MCF 10A (cell line): ENCODE results near the gene POMGNT2. TPM values are rescaled to one million over a fixed set of nuclear protein-coding genes. Genes with fewer than 3 reads are reported as not detected.

Source experiments
- BruUV-seq: library from RNA; stranded (reverse); fragments of 400-500 nt; replicated peaks from 2 replicates; lab custom pipeline; 2021; lab: Mats Ljungman, UMichigan
- CTCF ChIA-PET: fragments of 300-600 bp; sonication (Branson Sonifier 250); formaldehyde crosslinking; extraction: SDS; loops from one replicate; lab custom pipeline; 2021; ENCODE audit warnings: antibody characterized with exemption, inconsistent platforms; lab: Yijun Ruan, JAX
- POLR2A ChIA-PET: fragments of 300-600, 350-650 bp; sonication (Branson Sonifier 250); formaldehyde crosslinking; extraction: SDS; loops from one replicate; lab custom pipeline; 2020; ENCODE audit warnings: antibody characterized with exemption, inconsistent platforms; lab: Yijun Ruan, JAX
- DNase-seq: peaks from one replicate; pipeline ENCODE4 v3.0.0-alpha.2; 2018; ENCODE audit not compliant: unreplicated experiment
- H3K27ac Mint-ChIP-seq: one replicate; pipeline ENCODE4 v1.8.0; 2022; ENCODE audit warnings: mild to moderate bottlenecking, low read depth, mixed read lengths; ENCODE audit not compliant: unreplicated experiment
- H3K27me3 Mint-ChIP-seq: one replicate; pipeline ENCODE4 v1.8.0; 2022; ENCODE audit warnings: mixed read lengths; ENCODE audit not compliant: insufficient read depth, unreplicated experiment
- H3K36me3 Mint-ChIP-seq: one replicate; pipeline ENCODE4 v1.8.0; 2022; ENCODE audit warnings: mild to moderate bottlenecking, moderate library complexity, mixed read lengths; ENCODE audit not compliant: insufficient read depth, unreplicated experiment
- H3K4me1 Mint-ChIP-seq: one replicate; pipeline ENCODE4 v1.8.0; 2022; ENCODE audit warnings: mixed read lengths; ENCODE audit not compliant: insufficient read depth, unreplicated experiment
- H3K4me3 Mint-ChIP-seq: one replicate; pipeline ENCODE4 v1.8.0; 2022; ENCODE audit warnings: mild to moderate bottlenecking, moderate library complexity, mixed read lengths; ENCODE audit not compliant: unreplicated experiment
- H3K9me3 Mint-ChIP-seq: one replicate; pipeline ENCODE4 v1.8.0; 2022; ENCODE audit warnings: mixed read lengths; ENCODE audit not compliant: unreplicated experiment
- intact Hi-C: fragments of 100-400 bp; cut with micrococcal nuclease; formaldehyde crosslinking; loops from 2 replicates; pipeline ENCODE4 v1.14.1; 2022
- total RNA-seq: library from RNA; stranded (reverse); gene quantifications from 2 replicates; pipeline ENCODE4 v1.2.3, GENCODE V29; 2022
- TF ChIP-seq, protein P1 (sequence below): fragments of 200-600 bp; IDR thresholded peaks from one replicate; pipeline ENCODE4 v1.8.0; 2022; ENCODE audit warnings: antibody characterized with exemption, mild to moderate bottlenecking; ENCODE audit not compliant: unreplicated experiment

The POMGNT2 gene
- total RNA-seq, 1 experiment from 2014 or later = 6.2 TPM

DNA sequence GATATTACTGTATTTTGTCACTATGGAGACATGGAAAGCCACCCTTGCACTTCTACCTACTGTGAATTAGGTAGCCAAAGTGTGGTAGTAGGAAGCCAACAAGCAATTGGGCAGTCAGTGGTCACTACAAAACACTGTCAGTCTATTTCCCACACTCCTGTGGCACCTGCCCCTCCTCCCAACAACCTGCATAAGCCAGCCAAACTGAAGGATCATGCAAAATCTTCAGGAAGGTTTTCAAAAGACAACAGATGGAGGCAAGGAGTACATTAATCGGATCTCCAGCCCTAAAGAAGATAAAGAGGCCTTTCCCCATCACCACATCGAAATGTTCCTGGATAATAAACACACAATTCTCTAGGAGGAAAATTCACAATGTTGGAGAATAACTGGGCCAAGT is 11.9 kb downstream of the POMGNT2 start:
- DNase-seq = no peak
- Mint-ChIP-seq H3K27ac (no peak overlapping the region), H3K4me3 (no peak overlapping the region), H3K4me1 (no peaks in the 10 kb centered on the region), H3K27me3 (no peaks in the 10 kb centered on the region), H3K9me3 (no peaks in the 10 kb centered on the region), H3K36me3 (no peaks in the 10 kb centered on the region)
- intact Hi-C loops = no loop called here
- ChIA-PET CTCF (no interaction called here), POLR2A (no interaction called here)
- TF ChIP-seq, protein P1, sequence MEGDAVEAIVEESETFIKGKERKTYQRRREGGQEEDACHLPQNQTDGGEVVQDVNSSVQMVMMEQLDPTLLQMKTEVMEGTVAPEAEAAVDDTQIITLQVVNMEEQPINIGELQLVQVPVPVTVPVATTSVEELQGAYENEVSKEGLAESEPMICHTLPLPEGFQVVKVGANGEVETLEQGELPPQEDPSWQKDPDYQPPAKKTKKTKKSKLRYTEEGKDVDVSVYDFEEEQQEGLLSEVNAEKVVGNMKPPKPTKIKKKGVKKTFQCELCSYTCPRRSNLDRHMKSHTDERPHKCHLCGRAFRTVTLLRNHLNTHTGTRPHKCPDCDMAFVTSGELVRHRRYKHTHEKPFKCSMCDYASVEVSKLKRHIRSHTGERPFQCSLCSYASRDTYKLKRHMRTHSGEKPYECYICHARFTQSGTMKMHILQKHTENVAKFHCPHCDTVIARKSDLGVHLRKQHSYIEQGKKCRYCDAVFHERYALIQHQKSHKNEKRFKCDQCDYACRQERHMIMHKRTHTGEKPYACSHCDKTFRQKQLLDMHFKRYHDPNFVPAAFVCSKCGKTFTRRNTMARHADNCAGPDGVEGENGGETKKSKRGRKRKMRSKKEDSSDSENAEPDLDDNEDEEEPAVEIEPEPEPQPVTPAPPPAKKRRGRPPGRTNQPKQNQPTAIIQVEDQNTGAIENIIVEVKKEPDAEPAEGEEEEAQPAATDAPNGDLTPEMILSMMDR = no peak
- no TSS peak for BruUV-seq

DNA sequence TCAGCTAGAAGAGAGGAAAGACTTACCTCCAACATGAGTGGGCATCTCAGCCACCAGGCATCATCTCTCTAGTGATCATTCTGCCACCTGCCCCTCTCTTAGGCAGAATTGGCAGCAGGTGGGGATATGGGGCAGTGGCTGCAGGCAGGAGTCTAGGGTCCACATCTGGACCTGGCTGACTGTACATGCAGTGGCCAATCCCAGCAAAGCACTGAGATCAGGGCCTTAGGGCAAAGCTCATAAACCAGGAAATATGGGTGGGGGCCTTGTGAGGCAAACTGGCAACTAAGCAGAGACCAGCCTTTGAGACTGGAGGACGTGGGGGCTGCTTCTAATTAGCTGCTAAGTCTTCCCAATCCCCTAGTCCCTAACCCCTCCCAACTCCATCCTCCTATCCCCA is 12.9 kb downstream of the POMGNT2 start:
- CTCF ChIA-PET = interaction anchor here (0.6 kb wide), 1 partner anchor 1379 kb away, joined by 3 read pairs; no protein-coding TSS in a partner anchor
- no peaks in the 10 kb centered on the region for H3K9me3 Mint-ChIP-seq
- DNase-seq = no peak
- H3K36me3 Mint-ChIP-seq = no peaks in the 10 kb centered on the region
- no peaks in the 10 kb centered on the region for H3K27me3 Mint-ChIP-seq
- no peaks in the 10 kb centered on the region for H3K4me1 Mint-ChIP-seq
- BruUV-seq = no TSS peak
- intact Hi-C loops = no loop called here
- POLR2A ChIA-PET = no interaction called here
- H3K27ac Mint-ChIP-seq = no peak overlapping the region
- TF ChIP-seq, protein P1 = no peak
- H3K4me3 Mint-ChIP-seq = no peak overlapping the region

DNA sequence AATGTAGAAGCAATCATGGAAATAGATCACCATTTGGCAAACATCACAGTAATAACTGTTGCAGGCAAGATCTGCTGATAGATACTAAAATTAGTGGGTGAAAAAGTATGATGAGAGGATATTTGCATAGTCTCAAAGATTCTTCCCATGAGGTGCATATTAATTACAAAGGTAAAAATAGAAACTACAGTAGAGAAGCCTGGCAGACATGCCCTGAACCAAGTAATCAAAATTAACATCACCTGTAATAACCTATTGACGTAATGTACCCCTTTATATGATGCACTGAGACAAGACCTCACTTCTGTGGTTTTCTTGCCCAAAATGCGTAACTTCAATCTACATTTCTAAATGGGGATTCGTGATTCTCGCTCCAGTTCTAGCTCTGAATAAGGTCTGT is 14.4 kb downstream of the POMGNT2 start:
- BruUV-seq = no TSS peak
- H3K4me3 Mint-ChIP-seq = no peak overlapping the region
- H3K36me3 Mint-ChIP-seq = no peaks in the 10 kb centered on the region
- TF ChIP-seq, protein P1 = no peak
- DNase-seq = no peak
- ChIA-PET POLR2A (no interaction called here), CTCF (interaction anchor here (0.7 to 0.9 kb wide), 2 partner anchors 129 to 468 kb away, joined by 3 to 4 read pairs; no protein-coding TSS in a partner anchor)
- H3K4me1 Mint-ChIP-seq = no peaks in the 10 kb centered on the region
- H3K27ac Mint-ChIP-seq = no peak overlapping the region
- H3K27me3 Mint-ChIP-seq = no peaks in the 10 kb centered on the region
- H3K9me3 Mint-ChIP-seq = no peaks in the 10 kb centered on the region
- intact Hi-C loops = no loop called here

DNA sequence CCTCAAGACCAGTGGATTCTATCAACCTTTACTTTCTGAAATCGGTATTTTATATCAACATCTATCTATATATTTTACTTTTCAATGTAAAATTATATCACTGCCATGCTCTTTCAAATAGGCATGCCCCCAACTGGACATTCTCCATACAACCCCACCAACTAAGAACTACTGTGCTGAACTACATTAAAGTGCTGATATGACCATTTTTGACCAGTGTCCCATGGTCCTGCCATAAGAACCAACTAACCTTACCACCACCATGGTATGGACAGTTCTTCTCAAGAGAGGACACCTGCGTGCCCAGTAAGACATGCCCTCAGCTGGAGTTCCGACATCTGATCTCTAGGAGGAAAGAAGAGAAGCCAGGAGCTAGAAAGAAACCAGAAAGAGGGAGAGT is 15.6 kb downstream of the POMGNT2 start:
- Mint-ChIP-seq H3K27ac (no peak overlapping the region), H3K9me3 (no peaks in the 10 kb centered on the region), H3K36me3 (no peaks in the 10 kb centered on the region), H3K4me3 (no peak overlapping the region), H3K27me3 (no peaks in the 10 kb centered on the region), H3K4me1 (no peaks in the 10 kb centered on the region)
- intact Hi-C loops = no loop called here
- no peak for DNase-seq
- BruUV-seq = no TSS peak
- ChIA-PET CTCF (interaction anchor here (5.6 kb wide), 1 partner anchor 127 kb away, joined by 68 read pairs; no protein-coding TSS in a partner anchor), POLR2A (no interaction called here)
- TF ChIP-seq, protein P1 = no peak
